HG02798 (cell line): ENCODE results near the gene FAIM2.

Experiments used
- ATAC-seq: cut with Tn5 transposase; IDR thresholded peaks from one replicate; pipeline ENCODE4 v1.9.1; 2021; ENCODE audit warnings: mild to moderate bottlenecking; ENCODE audit not compliant: unreplicated experiment, poor library complexity

Gene FAIM2

DNA sequence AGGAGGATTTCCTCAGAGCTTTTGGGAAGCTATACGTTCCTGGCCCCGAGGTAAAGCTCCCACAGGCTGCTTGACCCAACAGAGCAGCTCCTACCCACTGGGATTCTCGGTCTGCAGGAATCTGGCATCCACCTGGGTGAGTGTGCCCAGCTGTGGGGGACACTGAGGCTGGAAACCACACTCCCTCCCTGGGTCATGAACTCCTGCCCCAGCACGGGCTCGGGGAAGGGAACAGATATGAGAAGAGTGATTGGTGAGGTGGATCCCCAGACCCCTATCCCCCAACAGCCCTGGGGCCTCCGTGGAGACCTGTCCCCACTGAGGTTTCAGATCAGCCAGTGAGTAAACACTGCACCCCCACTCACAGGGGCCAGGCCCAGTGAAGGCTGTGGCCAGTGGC, 3.3 kb downstream of the FAIM2 start:
- no peak for ATAC-seq

- ATAC-seq = no peak
Measured at GRCh38 chr12:49899921-49900320, 3.8 kb downstream of the FAIM2 start.

GRCh38 chr12:49899286-49899843, 4.3 kb downstream of the FAIM2 start:
- no peak for ATAC-seq

- no peak for ATAC-seq
Measured at GRCh38 chr12:49897276-49897675, 6.4 kb downstream of the FAIM2 start.

GRCh38 chr12:49895773-49896172, 7.9 kb downstream of the FAIM2 start:
- no peak for ATAC-seq

- no peak for ATAC-seq
Measured at GRCh38 chr12:49894751-49895148, 8.9 kb downstream of the FAIM2 start.

- ATAC-seq = no peak
Measured at GRCh38 chr12:49893753-49894750, 9.6 kb downstream of the FAIM2 start.

DNA sequence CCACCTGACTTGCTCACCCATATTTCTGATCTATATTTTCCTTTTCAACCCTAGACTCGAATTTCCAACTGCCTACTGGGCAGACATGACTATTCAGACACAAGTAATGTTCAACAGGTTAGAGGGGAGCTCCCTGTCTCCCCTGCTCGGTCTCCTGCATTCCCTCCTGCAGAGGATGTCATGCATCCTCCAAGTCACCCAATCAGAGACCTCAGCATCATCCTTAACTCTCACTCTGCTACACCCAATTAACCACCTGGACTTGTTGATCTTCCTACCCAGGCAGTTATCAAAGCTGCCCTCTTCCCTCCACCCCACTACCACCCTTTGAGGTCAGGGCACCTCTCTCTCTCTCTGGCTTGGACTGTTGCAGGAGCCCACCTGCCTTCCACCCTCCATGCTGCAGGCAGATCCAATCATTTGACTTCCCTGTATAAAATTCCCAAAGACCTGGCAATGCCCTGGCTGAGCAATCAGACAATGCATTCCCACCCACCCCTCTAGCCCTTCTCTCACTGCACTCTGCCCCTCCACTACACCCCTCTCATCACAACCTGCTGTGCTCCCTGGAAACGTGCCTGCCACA, 10.9 kb downstream of the FAIM2 start:
- ATAC-seq = no peak

- ATAC-seq = no peak
Measured at GRCh38 chr12:49892084-49892731, 11.5 kb downstream of the FAIM2 start.

GRCh38 chr12:49891476-49891875, 12.2 kb downstream of the FAIM2 start:
- no peak for ATAC-seq

DNA sequence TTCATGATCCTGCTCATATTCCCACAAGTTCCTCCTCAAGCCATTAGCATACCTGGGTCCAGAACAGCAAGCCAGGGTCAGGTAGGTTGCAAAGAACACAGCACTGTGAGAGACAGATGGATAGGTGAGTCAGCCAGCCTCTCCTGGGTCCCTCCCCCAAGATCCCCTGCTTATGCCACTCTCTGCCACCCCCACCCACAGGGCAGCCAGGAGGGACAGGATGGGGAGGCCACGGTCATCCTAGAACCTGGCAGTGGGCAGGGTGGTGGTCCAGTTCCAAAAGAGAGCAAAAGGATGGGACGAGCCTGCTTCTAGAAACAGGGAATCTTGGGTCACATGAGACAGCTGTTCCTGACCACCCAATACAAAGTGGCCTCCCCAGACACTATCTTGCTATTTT, 12.7 kb downstream of the FAIM2 start:
- ATAC-seq = no peak

DNA sequence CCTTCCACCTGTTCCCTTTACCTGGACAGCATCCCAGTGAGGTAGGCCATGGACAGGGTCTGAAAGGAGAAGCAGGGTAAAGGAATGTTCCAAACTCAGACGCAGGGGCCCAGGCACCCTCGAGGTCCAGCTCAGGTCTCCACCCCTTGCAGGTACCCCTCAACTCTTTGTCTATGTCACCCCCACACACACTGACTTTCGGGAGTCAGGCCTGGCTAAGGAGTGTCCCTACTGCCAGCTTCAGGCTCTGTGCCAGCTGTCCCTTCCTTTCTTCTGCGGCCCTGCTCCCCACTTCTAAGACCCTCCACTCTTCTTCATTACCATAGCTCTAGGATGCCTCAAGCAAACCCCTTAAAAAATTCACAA, 13.6 kb downstream of the FAIM2 start:
- ATAC-seq = no peak

DNA sequence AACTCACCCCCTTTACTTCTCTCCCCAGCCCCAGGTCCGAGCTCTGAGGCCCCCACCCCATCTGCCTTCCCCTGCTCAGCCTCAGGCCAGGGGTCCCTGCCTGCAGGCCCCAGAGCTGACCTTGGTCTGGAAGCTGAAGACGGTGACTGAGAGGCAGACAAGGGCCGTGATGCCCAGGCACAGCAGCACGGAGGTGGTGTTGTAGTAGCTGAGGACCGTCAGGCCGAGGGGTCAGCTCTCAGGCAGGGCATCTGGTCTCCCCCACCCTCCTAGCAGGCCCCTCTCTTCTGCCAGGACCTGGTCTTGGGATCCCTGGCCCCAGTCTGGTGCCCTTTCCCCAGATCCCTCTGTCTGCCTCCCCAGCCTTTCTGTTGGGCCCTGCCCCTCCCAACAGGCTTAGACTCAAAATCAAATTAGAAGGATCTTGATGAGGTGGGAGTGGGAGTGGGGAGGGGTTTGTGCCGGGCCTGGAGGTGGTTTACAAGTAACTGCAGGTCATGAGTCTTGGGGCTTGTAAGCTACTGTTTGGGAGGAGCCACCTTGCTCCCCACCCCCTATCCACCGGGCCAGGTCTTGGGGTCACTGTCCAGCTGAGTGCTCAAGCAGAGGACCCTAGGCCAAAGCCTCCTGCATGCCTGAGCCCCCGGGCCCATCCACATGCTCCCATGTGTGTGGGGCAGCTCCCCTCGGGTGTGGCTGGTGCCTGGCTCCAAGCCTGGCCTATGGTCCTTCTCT, 14.2 kb downstream of the FAIM2 start:
- ATAC-seq = no peak

GRCh38 chr12:49888461-49889151, 15.1 kb downstream of the FAIM2 start:
- no peak for ATAC-seq

DNA sequence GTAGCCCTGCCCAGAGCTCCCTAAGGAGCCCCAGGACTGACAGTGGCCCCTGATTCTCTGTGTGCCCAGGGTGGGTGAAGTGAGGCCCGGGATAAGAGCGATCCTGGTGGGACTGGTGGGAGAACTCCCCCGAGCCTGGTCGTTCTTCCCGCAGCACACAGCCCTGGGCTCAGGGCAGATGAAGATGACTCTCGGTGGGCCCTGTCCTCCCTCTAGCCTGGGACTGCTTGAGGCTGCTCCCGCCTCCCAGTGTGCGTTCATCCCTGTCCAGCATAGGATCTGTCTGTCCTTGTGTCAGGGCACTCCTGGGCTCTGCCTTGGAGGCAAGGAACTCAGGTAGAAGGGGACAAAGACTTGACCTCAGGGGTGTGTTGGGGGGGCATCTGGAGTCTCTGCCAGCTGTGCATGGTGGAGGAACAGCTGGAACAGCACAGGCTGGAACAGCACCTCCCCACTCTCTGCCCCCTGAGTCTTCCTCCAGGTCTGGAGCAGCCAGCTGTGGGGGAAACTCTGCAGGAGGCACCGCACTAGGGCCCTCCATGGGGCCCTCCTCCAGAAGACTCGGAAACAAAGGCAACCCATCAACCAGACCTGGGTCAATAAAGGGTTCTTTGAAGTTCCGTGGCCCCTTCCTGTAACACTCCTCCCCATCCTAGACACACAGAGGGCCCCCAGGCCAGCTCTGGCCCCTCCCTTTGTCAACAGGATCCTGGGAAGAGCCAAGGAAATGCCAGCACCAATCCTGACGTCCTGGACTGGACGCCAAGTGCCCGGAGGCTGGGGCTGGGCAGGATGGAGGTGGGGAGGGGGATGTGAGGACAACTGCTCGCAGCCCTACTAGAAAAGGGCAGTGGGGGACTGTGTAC, 15.9 kb downstream of the FAIM2 start:
- ATAC-seq = no peak

- ATAC-seq = no peak
Measured at GRCh38 chr12:49887091-49887490, 16.6 kb downstream of the FAIM2 start.

GRCh38 chr12:49885663-49886461, 17.8 kb downstream of the FAIM2 start:
- ATAC-seq = no peak

- ATAC-seq = no peak
Measured at GRCh38 chr12:49885118-49885517, 18.6 kb downstream of the FAIM2 start.
